HG03196 (cell line): ENCODE data around the gene METAP1.
"Not testable (repeated sequence)": the region's sequence is repeated elsewhere in the genome, so short reads cannot be mapped to it uniquely, and the experiment has no call there.

Experiments used
- ATAC-seq: cut with Tn5 transposase; IDR thresholded peaks from one replicate; pipeline ENCODE4 v1.9.1; 2021; ENCODE audit not compliant: unreplicated experiment

The METAP1 gene

GRCh38 chr4:99091216-99091575 lies 95.7 kb downstream of the METAP1 start:
- ATAC-seq, result no peak

- not testable (repeated sequence) for ATAC-seq
Measured at GRCh38 chr4:99091841-99092240, 96.3 kb downstream of the METAP1 start.

- ATAC-seq, result no peak
Measured at GRCh38 chr4:99099311-99099710, 103.8 kb downstream of the METAP1 start.

GRCh38 chr4:99099814-99100213 lies 104.3 kb downstream of the METAP1 start:
- ATAC-seq, result not testable (repeated sequence)

GRCh38 chr4:99100876-99101275 lies 105.4 kb downstream of the METAP1 start:
- no peak for ATAC-seq

- no peak for ATAC-seq
Measured at GRCh38 chr4:99102634-99103033, 107.1 kb downstream of the METAP1 start.

- no peak for ATAC-seq
Measured at GRCh38 chr4:99103166-99103565, 107.6 kb downstream of the METAP1 start.

GRCh38 chr4:99104153-99104552 lies 108.6 kb downstream of the METAP1 start:
- ATAC-seq, result no peak

- not testable (repeated sequence) for ATAC-seq
Measured at GRCh38 chr4:99109286-99109685, 113.8 kb downstream of the METAP1 start.
